ENCODE results near the gene CC2D2B.
"Not testable (repeated sequence)": the region's sequence is repeated elsewhere in the genome, so short reads cannot be mapped to it uniquely, and the experiment has no call there.

The CC2D2B gene

DNA sequence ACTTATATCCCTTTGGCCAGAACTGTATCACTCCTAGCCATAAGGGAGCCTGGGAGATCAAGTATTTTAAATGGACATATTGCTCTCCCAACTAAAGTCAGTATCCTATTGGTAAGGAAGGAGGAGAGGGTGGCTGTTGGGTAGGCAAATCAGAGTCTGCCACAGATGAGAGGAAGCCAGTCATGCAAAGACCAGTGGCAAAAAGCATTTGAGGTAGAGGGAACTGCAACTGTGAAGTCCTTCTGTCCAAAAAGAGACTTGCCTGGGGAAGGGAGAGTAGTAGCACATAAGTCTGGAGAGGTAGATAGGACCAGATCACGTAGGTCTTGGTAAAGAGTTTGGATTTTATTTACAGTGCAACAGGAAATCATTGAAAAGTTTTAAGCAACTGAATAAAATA lies 126.8 kb downstream of the CC2D2B start:
- no peak for DNase-seq

DNA sequence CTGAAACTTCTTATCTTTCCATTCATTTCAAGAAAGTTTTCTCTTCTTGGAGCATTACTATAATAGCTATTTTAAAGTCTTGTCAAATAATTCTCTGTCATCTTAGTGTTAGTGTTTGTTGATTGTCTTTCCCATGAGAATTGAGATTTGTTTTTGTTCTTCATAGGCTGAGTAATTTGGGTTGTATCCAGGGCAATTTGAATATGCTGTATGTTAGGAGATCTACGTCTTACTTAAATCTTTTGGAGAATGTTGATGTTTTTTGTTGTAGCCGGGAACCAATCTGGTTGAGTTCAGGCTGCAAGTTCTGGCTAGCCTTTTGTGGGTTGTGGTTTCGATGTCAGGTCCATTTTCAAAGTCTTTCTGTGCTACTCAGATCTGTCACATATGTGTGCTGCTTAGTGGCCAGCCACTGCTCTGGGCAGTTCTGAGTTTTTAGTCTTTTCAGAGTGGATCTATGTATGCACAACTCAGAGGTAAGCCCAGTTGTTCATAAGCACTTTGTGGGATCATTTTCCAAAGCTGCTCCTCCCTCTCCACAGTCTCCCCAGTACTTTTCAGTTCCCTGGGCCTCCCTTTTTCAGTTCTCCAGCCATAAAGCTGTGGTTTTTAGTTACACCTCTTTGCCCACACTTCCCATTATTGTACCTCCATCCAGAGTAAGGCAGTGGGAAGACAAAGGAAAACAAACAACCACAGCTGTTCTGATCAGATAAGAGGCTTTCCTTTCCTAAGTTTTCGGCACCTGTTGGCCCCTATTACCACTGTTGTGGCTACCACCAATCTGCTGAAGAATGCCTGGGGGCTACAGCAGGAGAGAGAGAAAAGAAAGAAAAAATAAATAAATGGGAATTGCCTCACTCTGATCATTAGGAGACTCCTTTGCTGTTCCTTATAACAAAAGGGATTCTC lies 131.0 kb downstream of the CC2D2B start:
- DNase-seq, result no peak

DNA sequence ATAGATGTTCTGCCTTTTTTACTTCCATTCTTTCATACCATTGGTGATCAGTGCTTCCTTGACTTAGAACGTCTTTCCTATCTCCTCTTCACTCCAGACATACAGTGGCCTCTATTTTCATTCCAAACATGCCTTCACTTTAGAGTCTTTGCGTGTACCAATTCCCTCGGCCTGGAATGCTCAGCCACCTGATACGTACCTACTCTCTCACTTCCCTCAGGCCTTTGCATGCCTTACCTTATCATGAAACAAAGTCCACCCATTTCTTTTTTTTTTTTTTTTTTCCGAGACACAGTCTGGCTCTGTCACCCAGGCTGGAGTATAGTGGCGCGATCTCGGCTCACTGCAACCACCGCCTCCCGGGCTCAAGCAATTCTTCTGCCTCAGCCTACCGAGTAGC lies 133.4 kb downstream of the CC2D2B start:
- no peak for DNase-seq

DNA sequence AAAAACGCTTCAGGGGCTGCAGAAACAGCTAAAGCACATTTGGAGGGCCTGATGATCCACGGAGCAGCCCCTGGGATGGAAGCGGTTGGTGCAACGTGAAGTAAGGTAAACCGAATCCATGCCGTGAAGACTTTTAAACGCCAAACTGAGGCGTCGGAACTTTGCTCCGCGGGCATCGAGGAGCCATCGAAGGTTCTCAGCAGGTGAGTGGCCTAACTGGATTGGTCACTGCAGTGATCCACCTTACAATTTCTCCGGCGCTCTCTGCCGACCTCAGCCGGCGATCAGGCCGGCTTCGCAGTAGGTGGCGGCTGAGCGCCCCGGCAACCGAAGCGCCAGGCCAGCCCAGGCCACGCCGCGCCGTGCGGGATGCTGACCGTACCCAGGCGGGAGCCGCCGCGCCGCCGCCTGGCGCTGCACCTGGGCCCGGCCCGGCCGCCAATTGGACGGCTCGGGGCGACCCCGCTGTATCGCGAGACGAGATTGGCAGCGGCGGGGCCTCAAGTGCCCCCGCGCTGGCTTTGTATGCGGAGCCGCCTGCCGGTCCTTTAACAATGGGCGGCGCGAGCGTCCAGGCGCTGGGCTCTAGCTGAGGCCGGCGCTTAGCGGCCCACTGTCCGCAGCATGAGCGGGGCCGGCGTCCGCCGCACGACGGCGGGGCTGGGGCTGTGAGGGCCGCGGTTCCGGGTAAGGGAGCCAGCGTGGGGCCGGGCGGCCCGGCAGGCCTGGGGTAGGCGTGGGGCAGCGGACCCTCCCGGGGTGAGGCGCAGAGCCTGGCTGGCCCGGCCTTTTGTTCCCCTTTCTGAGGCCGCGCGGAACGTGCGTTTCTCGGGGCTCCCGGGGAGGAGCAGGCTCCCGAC lies 135.5 kb downstream of the CC2D2B start, which contains the start of gene CCNJ:
Gene CCNJ (plus strand): TSS at position 551 of the 860 bp plus-strand sequence. CDS start 811 bp downstream, outside the sequence.
- peak; percentile 72 for DNase-seq

DNA sequence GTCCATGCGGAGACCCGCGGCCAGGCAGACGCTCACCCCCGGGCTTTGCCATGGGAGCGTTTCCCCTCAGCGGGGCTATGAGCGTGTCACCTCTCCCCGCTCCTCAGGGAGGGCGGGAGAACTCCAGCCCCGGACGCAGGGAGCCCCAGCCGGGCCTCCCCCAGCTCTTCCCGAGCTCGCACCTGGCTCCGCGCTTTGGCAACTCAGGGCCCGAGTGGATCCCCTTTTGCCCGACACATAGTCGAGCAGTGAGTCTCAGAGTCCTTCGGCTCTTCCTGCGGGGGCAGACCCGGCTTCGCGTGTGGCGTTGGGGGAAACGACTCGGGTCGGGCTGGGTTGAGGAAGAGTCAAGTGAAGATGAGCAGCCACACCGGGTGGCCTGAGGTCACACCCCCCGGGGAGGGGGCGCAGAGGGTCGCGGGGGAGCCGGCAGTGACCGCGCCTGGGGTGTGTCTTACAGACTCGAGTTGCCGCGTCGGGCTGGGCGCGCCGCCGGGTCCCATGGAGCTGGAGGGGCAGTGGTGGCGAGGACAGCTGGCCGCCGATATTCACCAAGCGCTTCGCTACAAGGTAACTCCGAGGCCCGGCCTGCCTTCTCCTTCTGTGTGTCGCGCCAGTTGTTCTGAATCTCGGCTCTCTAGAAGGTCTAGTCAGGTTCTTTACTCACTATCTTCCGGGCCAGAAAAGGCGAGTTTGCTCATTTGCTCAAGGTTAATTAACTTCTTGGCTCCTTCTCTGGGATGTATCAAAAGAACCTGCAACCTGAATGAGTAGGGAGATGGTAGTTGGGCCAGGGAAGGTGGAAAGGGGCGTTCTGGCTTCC lies 136.3 kb downstream of the CC2D2B start:
- peak; percentile 23 for DNase-seq

DNA sequence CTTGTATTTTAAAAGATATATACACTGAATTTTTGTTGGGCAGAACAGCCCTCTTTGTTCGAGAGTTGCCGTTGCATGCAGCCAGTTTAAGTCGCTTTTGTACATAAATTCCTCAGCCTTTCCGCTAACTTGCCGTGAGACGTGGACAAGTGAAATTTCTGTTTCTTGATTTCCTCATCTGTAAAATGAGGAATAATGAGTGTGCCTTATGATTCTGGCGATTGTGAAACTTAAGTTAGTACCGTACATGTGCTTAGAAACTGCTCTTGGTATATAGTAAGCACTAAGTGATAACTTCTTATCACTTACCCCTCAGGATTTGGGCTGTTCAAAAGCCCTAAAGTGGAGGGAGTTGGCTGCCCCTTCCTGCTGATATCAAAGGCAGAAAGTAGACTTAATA lies 137.0 kb downstream of the CC2D2B start:
- no peak for DNase-seq

DNA sequence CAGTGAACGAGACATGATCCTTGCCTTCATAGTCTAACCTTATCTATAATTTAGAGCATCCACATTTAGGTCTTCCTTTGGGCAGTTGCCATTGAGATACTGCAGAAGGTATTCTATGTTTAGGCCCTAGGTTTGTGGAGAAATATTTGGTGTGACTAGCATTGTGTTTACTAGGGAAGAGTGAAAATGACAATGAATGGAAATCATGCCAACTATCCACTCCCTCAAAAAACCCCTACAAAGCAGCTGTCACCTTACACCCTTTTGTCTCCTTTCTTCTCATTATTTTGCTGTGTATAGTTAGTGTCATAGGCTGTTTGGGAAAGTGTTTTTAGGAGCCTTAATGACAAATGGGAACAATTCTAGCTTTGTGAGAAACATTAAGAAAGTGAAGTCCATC lies 138.8 kb downstream of the CC2D2B start:
- no peak for DNase-seq

DNA sequence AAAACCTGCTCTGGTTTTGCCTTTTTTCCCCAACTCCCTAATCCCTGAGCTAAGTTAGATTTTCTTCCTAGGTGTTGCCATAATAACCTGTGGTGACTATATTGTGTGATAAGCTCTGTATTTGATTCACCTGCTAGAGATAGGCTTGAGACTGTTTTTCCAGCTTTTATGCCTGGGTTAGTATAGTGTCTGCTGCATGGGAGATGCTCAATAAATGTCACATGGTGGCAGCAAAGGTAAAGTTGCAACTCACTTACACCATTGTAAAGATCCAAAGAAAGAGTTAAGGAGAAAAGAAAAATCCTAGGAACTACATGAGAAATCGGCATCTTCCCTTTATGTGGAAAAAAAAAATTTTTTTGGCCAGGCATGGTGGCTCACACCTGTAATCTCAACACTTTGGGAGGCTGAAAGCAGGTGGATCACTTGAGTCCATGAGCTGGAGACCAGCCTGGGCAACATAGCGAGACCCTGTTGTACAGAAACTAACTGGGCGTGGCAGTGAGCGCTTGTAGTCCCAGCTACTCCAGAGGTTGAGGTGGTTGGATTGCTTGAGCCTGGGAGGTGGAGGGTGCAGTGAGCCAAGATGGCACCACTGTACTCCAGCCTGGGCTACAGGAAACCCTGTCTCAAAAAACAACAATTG lies 139.4 kb downstream of the CC2D2B start:
- no peak for DNase-seq

DNA sequence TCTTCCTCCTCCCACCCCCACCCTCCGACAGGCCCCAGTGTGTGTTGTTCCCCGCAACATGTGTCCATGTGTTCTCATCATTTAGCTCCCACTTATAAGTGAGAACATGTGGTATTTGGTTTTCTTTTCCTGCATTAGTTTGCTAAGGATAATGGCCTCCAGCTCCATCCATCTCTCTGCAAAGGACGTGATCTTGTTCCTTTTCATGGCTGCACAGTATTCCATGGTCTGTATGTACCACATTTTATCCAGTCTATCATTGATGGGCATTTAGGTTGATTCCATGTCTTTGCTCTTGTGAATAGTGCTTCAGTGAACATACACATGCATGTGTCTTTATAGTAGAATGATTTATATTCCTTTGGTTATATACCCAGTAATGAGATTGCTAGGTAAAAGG lies 140.2 kb downstream of the CC2D2B start:
- DNase-seq, result not testable (repeated sequence)

DNA sequence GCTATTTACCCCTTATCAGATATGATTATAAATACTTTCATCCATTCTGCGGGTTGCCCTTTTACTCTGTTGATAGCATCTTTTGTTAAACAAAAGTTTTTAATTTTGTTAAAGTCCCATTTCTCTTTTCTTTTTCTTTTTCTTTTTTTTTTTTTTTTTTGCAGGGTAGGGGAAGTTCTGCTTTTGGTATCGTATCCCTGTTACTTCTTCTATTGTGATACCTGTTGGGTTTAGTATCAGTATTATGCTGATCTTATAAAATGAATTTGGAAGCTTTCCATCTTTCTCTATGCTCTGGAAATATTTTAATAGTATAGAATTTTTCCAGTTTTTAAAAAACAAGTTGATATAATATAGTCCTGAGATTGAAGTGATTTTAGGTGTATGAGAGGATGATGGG lies 141.6 kb downstream of the CC2D2B start:
- no peak for DNase-seq

DNA sequence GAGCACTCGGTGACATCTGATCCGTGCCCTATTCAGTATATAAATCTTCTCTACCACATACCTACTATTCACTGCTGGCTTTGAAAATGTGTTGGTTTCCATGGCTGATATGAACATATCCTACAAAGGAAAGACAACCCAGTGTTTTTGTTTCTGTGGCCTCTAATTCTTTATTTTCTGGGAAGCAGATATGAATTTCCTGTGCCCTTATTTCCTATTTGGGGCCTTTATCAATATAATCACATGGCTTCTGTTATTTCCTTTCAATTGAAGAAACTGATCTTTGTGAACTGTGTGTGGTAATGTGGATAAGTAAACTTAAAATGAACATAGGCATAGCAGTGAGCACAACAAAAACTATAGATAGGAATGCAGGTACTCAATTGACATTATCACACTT lies 146.2 kb downstream of the CC2D2B start:
- no peak for DNase-seq

DNA sequence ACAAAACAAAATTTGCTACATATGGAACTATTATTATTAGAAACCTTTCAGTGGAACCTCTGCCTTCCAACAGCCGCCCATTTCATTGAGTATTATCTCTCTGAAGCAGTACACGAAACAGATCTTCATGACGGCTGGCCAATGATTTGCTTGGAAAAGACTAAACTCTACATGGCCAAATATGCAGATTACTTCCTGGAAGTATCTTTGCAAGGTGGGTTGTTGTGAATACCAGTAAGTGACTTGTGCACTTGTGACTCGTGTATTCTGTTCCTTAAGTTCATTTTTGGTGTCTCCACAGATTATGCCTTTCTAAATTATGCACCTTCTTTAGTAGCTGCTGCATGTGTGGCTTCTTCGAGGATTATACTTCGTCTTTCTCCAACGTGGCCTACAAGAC lies 149.0 kb downstream of the CC2D2B start:
- DNase-seq, result no peak

DNA sequence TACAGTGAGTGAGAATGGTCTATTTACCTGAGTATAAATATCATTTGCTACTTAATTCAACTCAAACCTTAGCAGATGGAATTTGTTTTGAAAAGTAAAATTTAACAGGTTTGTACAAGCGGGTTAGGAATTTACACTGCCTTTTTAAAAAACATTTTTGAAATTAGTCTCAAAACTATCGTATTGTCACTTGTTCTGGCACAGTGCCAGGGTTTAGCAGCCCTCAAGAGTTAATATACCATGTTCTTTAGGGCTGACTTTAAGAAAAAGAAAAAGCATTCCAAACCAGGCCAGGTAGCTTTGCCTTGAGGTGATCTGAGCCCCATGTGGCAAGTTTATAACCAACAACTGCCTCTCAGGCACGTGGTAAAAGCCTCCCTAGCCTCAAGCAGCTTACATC lies 153.5 kb downstream of the CC2D2B start:
- no peak for DNase-seq

DNA sequence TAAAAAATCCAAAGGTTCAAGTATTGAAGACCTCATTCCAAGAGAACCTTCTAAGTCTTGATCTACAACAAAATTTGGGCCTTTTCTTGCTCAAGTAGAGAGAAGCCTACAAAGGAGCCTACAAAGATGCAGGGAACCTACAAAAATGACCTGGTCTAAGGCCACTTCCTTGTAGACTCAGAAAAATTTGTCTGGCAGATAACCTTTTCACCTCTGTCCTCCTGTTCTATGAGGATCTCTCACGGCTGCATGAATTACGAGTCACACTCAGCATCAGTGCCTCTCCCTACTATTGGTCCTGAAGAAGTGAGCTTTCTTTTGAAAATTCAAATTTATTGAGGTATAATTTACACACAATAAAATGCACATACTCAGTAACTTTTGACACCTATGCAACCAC lies 164.9 kb downstream of the CC2D2B start:
- no peak for DNase-seq

DNA sequence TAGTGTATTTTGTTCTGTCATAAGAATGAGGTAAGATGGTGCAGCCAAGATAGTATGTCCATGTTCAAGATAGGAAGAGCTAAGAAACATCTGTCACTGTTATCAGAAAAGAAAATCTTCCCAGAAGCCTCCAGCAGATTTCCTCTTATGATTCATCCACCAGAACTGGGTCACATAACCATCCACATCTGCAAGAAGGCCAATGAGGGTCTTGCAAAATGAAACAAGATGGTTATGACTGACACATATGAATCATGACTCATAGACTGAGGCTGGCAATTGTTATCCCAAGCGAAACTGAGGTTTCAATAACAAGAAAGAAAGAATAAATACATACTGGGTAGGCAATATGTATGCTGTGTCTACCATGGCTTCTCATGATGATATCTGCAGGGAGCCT lies 165.9 kb downstream of the CC2D2B start:
- DNase-seq, result no peak

DNA sequence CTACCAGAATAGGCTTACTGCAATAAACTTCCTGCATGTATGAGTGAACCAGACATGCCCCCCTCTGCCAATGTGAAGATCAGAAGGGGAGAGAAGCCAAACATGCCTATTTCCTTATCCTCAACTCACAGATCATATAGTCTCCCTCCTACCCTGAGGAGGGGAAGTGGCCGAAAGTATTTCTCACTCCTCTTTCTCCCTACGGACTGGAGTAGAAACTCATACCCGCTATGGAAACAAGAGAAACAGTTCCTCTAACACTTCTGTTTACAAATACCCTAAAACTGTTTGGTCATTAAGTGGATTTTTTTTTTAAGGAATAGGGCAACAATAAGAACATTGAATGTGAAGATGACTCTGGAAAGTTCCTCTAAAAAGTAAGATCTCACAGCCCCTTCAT lies 167.0 kb downstream of the CC2D2B start:
- DNase-seq, result no peak

DNA sequence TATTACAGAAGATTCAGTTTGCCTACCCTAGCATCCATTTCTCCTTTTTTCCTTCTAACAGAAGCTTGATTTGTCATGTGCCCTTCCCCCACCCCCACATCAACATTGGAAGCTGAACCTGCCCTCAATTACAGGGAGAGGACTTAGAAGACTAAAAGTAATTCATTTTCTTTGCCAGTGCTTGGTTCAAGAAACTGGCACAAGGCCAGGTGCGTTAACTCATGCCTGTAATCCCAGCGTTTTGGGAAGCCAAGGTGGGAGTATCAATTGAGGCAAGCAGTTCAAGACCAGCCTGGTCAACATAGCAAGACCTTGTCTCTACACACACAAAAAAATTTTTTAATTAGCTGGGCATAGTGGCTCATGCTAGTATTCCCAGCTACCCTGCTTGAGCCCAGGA lies 168.2 kb downstream of the CC2D2B start:
- DNase-seq, result no peak

DNA sequence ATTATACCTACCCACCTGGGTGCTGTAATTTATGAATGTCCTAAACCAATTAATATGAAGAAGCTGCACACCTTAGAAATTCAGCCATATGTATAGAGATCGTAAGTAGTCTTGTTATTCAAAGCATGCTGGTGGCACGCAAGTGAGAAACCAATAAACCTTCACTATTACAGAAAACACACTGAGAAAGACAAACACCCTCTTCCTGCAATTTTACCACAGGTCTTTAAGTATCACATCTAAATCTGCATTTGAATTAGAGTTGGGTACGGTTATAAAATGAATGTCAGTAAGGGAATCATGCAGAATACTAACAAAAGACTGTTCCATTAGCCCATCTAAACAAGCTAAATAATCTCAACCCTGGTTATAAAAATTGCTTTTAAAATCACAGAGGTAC lies 169.4 kb downstream of the CC2D2B start:
- no peak for DNase-seq

DNA sequence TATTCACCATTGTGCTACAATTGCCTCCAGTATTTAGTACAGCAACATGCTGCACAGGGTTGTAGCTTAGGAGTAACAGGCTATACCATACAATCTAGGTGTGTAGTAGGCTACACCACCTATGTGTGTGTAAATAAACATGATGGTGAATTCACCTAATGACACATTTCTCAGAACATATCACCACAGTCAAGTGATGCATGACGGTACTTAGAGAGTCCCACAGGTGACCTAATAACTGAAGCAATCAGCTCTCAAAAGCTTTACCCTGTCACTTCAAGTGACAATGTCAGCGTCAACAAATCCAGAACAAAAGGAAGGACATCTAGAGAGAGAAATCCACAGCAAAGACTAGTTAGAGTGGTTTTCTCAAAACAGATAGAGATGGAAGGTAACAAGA lies 174.4 kb downstream of the CC2D2B start:
- no peak for DNase-seq
